ENCODE measurements around the gene MYPOP.

MYPOP gene

GRCh38 chr19:45901912-45902650 is at the start of gene MYPOP:
MYPOP (minus strand) TSS chr19:45902613; CDS start chr19:45901773, 840 bp downstream.
- in situ Hi-C loops (cut with MboI; ENCODE audit: low sequenced_read_pairs), result no loop called here

GRCh38 chr19:45947926-45948325 is 45.5 kb upstream of the MYPOP start:
- in situ Hi-C loops (cut with MboI; ENCODE audit: low sequenced_read_pairs), result no loop called here

- in situ Hi-C loops (cut with MboI; ENCODE audit: low sequenced_read_pairs), result no loop called here
These were observed 38.0 kb upstream of the MYPOP start for GRCh38 chr19:45940515-45940805.

- in situ Hi-C loops (cut with MboI; ENCODE audit: low sequenced_read_pairs), result no loop called here
These were observed 37.5 kb upstream of the MYPOP start for GRCh38 chr19:45939792-45940514.

GRCh38 chr19:45938733-45939319 is 36.4 kb upstream of the MYPOP start:
- in situ Hi-C loops (cut with MboI; ENCODE audit: low sequenced_read_pairs), result no loop called here

GRCh38 chr19:45935267-45935666 is 32.9 kb upstream of the MYPOP start:
- in situ Hi-C loops (cut with MboI; ENCODE audit: low sequenced_read_pairs), result no loop called here

- in situ Hi-C loops (cut with MboI; ENCODE audit: low sequenced_read_pairs), result no loop called here
These were observed 32.3 kb upstream of the MYPOP start for GRCh38 chr19:45934551-45935230.

GRCh38 chr19:45933759-45934158 is 31.3 kb upstream of the MYPOP start:
- in situ Hi-C loops (cut with MboI; ENCODE audit: low sequenced_read_pairs), result no loop called here

- in situ Hi-C loops (cut with MboI; ENCODE audit: low sequenced_read_pairs), result no loop called here
These were observed 28.6 kb upstream of the MYPOP start for GRCh38 chr19:45931055-45931454.

- in situ Hi-C loops (cut with MboI; ENCODE audit: low sequenced_read_pairs), result no loop called here
These were observed 26.8 kb upstream of the MYPOP start for GRCh38 chr19:45929247-45929646.

GRCh38 chr19:45927565-45928261 is 25.3 kb upstream of the MYPOP start:
- in situ Hi-C loops (cut with MboI; ENCODE audit: low sequenced_read_pairs), result no loop called here

GRCh38 chr19:45924891-45925447 is 22.6 kb upstream of the MYPOP start:
- in situ Hi-C loops (cut with MboI; ENCODE audit: low sequenced_read_pairs), result no loop called here

- in situ Hi-C loops (cut with MboI; ENCODE audit: low sequenced_read_pairs), result no loop called here
These were observed 19.9 kb upstream of the MYPOP start for GRCh38 chr19:45922281-45922680.

- in situ Hi-C loops (cut with MboI; ENCODE audit: low sequenced_read_pairs), result no loop called here
These were observed 18.0 kb upstream of the MYPOP start for GRCh38 chr19:45920458-45920857.

- in situ Hi-C loops (cut with MboI; ENCODE audit: low sequenced_read_pairs), result no loop called here
These were observed 17.3 kb upstream of the MYPOP start for GRCh38 chr19:45919678-45920077.

- in situ Hi-C loops (cut with MboI; ENCODE audit: low sequenced_read_pairs), result no loop called here
These were observed 16.3 kb upstream of the MYPOP start for GRCh38 chr19:45918721-45919120.

- in situ Hi-C loops (cut with MboI; ENCODE audit: low sequenced_read_pairs), result no loop called here
These were observed 15.1 kb upstream of the MYPOP start for GRCh38 chr19:45917421-45918091.

- in situ Hi-C loops (cut with MboI; ENCODE audit: low sequenced_read_pairs), result no loop called here
These were observed 11.7 kb upstream of the MYPOP start, which contains the start of gene NANOS2 for GRCh38 chr19:45913874-45914830. NANOS2 (minus strand) TSS chr19:45914778; CDS start chr19:45914693, 85 bp downstream.

- in situ Hi-C loops (cut with MboI; ENCODE audit: low sequenced_read_pairs), result no loop called here
These were observed 8.9 kb upstream of the MYPOP start for GRCh38 chr19:45911291-45911690.

All from HL-60/S4 (cell line).